Measurements from ENCODE around the gene DCAF5. TPM values are rescaled to one million over a fixed set of nuclear protein-coding genes. Genes with fewer than 3 reads are reported as not detected.

The DCAF5 gene
- total RNA-seq, 1 donor from 2014 or later = 67.8 TPM

DNA sequence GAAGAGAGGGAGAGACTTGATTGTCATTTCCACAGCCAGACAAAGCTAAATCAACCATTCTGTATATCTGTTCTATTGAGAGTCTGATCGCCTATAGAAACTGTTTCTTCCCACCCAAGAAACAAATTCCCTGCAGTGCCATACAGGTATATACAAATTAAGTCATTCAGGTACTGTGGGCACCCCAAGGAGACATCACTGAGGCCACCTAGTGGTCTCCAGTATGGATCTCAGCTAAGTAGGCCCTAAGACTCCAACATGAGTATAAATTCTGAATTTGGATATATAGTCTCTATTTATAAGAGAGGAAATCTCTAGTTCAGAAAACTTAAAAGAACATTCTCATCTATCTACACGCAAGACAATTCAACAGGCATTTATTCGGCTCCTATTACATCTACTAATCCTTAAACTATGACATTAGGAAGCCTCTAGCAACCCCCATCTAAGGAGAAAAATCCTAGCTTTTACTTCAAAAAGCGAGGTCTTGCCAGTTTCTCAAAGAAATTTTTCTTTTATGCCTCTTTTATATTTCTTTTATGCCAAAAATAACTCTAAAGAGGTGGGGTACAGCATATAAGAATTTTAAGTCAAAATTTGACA is 62.6 kb downstream of the DCAF5 start:
- Histone ChIP-seq H3K27ac (peak overlapping the region; percentile 81 to 83), H3K9me3 (no peaks in the 10 kb centered on the region), H3K36me3 (peaks cover 3 to 16% of the 10 kb centered on the region in 2 donors), H3K4me3 (no peak overlapping the region), H3K27me3 (no peaks in the 10 kb centered on the region), H3K4me1 (peaks cover 3 to 52% of the 10 kb centered on the region in 2 donors)
- no peak for DNase-seq (ENCODE audit: low spot score in 2 of 2)
- TF ChIP-seq, protein P1, sequence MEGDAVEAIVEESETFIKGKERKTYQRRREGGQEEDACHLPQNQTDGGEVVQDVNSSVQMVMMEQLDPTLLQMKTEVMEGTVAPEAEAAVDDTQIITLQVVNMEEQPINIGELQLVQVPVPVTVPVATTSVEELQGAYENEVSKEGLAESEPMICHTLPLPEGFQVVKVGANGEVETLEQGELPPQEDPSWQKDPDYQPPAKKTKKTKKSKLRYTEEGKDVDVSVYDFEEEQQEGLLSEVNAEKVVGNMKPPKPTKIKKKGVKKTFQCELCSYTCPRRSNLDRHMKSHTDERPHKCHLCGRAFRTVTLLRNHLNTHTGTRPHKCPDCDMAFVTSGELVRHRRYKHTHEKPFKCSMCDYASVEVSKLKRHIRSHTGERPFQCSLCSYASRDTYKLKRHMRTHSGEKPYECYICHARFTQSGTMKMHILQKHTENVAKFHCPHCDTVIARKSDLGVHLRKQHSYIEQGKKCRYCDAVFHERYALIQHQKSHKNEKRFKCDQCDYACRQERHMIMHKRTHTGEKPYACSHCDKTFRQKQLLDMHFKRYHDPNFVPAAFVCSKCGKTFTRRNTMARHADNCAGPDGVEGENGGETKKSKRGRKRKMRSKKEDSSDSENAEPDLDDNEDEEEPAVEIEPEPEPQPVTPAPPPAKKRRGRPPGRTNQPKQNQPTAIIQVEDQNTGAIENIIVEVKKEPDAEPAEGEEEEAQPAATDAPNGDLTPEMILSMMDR (IDR thresholded peaks at IDR 0.05) = peak; percentile 53 to 68 (median 64)
- intact Hi-C loops (cut with DNase I) = loop anchor here (2.0 kb wide), 1 partner anchor 111 kb away; the partner anchor contains the start of gene ACTN1

DNA sequence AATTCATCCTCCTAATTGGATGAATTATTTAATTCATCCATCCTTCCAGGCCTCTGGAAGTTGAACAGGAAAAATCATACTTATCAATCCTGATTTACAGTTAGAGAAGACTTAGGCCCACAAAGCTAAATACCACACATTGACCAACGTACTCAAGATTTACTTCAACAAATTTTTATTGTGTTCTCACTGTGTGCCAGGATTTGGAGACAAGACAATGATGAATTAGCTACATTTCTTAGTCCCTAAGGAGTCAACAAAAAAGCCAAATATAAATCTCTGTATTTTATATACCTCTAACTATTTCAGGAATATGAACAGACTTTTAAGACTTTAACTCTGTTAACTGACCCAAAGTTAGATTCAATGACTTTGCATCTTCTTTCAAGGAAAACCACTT is 63.9 kb downstream of the DCAF5 start:
- no peak overlapping the region for H3K4me3 ChIP-seq
- no peak for DNase-seq (ENCODE audit: low spot score in 2 of 2)
- intact Hi-C loops (cut with DNase I) = no loop called here
- H3K9me3 ChIP-seq = no peaks in the 10 kb centered on the region
- TF ChIP-seq, protein P1 (IDR thresholded peaks at IDR 0.05) = no peak
- H3K27ac ChIP-seq = peak overlapping the region; percentile 81 to 83
- peaks cover 3 to 23% of the 10 kb centered on the region in 2 donors for H3K36me3 ChIP-seq
- H3K4me1 ChIP-seq = peaks cover 0 to 50% of the 10 kb centered on the region in 2 donors
- H3K27me3 ChIP-seq = no peaks in the 10 kb centered on the region

DNA sequence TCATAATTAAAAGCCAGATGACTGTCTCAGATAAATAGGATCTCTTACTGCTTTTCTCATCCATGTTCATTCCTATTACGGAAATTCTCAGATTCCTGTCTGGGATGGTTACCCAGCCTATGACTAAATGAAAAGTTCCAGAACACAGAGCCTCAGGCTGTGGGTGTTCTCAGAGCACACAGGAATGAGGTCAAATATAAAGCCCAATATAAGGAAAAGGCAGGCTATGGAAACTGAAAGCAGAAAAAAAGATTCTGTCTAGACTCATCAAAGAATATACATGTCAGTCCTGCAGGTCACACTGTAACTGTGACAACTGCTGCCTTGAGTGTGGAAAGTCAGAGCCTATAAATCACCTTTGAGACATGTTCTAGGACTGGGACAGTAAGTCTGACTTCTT is 64.3 kb downstream of the DCAF5 start:
- intact Hi-C loops (cut with DNase I) = no loop called here
- TF ChIP-seq, protein P1 (IDR thresholded peaks at IDR 0.05) = no peak
- Histone ChIP-seq H3K27ac (peak overlapping the region; percentile 81 to 83), H3K4me3 (no peak overlapping the region), H3K27me3 (no peaks in the 10 kb centered on the region), H3K9me3 (no peaks in the 10 kb centered on the region), H3K4me1 (peaks cover 0 to 46% of the 10 kb centered on the region in 2 donors), H3K36me3 (peaks cover 3 to 28% of the 10 kb centered on the region in 2 donors)
- no peak for DNase-seq (ENCODE audit: low spot score in 2 of 2)

DNA sequence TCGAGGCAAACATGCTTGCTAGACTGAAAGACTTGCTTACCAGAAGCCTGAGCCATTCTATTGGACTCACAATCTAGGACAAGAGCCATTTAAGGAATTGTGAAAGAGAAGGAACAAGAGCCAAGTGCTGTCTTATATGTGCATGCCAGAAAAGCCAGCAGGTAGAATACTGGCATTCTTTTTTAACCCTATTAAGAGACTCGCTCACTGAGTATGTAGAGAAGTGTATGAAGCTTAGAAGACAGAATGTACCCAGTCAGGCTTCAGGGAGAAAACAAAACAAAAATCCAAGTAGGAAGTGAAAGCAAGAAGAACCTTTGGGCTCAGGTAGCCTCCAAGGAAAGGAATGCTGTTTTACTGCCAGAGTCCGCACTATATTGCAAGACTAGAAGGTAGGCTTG is 65.9 kb downstream of the DCAF5 start:
- H3K36me3 ChIP-seq = peaks cover 3 to 31% of the 10 kb centered on the region in 2 donors
- no peaks in the 10 kb centered on the region for H3K9me3 ChIP-seq
- H3K27me3 ChIP-seq = no peaks in the 10 kb centered on the region
- intact Hi-C loops (cut with DNase I) = no loop called here
- H3K27ac ChIP-seq = peak overlapping the region; percentile 81 to 83
- TF ChIP-seq, protein P1 (IDR thresholded peaks at IDR 0.05) = no peak
- no peak for DNase-seq (ENCODE audit: low spot score in 2 of 2)
- H3K4me3 ChIP-seq = no peak overlapping the region
- peaks cover 0 to 40% of the 10 kb centered on the region in 2 donors for H3K4me1 ChIP-seq

DNA sequence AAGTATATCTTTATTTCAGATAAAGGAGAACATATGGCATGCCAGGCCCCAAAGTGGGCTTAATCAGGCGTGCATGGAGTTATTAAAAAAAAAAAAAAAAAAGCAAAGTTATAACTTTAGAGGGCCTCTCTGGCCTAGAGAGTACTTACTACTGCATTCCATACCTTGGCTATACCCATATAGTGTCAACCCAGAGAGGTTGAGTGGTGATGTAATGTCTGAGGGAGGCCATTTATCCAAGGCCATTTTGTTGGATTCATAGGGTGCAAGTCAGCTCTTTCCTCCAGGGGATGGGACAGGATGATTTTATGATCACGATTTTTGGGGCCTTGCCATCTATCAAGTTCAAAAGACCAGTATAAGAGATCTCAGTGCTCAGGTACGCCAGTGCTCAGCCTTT is 66.4 kb downstream of the DCAF5 start:
- Histone ChIP-seq H3K27ac (peak overlapping the region; percentile 81 to 83), H3K4me1 (peaks cover 0 to 40% of the 10 kb centered on the region in 2 donors), H3K36me3 (peaks cover 3 to 30% of the 10 kb centered on the region in 2 donors), H3K27me3 (no peaks in the 10 kb centered on the region), H3K9me3 (no peaks in the 10 kb centered on the region), H3K4me3 (no peak overlapping the region)
- intact Hi-C loops (cut with DNase I) = no loop called here
- DNase-seq (ENCODE audit: low spot score in 2 of 2) = no peak
- TF ChIP-seq, protein P1 (IDR thresholded peaks at IDR 0.05) = no peak
